HL-60 (cell line): ENCODE results near the gene LFNG.
A peak's percentile ranks its signal among the peaks of the same experiment; 100 is the strongest.

ENCODE experiments used
- DNase-seq, 2 experiments: peaks; one replicate each; pipeline ENCODE4 v3.0.0-alpha.2; 2010 to 2020; ENCODE audit warnings: low read depth in 1 of 2, low spot score in 1 of 2
- H3K27ac ChIP-seq: fragments of 250-450 bp; sonication (Bioruptor Pico); replicated peaks from 2 replicates; pipeline ENCODE4 v1.5.1; 2020; ENCODE audit warnings: mild to moderate bottlenecking, moderate library complexity
- H3K27me3 ChIP-seq: fragments of 250-450 bp; sonication (Bioruptor Pico); 2 replicates; pipeline ENCODE4 v1.5.1; 2021; ENCODE audit warnings: mild to moderate bottlenecking, moderate library complexity; ENCODE audit not compliant: insufficient read depth, poor library complexity, severe bottlenecking
- H3K4me3 ChIP-seq: replicated peaks from 2 replicates; pipeline ENCODE4 v1.5.1; 2011; ENCODE audit warnings: mild to moderate bottlenecking, control low read depth, low read length; ENCODE audit not compliant: insufficient read depth
- GABPA ChIP-seq: IDR thresholded peaks from 2 replicates; pipeline ENCODE4 v1.6.1; 2012; ENCODE audit warnings: low read depth
- POLR2AphosphoS5 ChIP-seq: IDR thresholded peaks from 2 replicates; pipeline ENCODE4 v1.6.1; 2012; ENCODE audit warnings: low read depth
- SPI1 ChIP-seq: IDR thresholded peaks from 2 replicates; pipeline ENCODE4 v1.6.1; 2012; ENCODE audit warnings: low read depth, mild to moderate bottlenecking, borderline replicate concordance
- TF ChIP-seq, protein P1 (sequence below): IDR thresholded peaks from one replicate; pipeline ENCODE4 v1.5.1; 2011; ENCODE audit warnings: low read length, control low read depth, inconsistent platforms; ENCODE audit not compliant: insufficient read depth
- TF ChIP-seq, protein P2 (sequence below): IDR thresholded peaks from 2 replicates; pipeline ENCODE4 v1.6.1; 2012; ENCODE audit warnings: low read depth; ENCODE audit not compliant: insufficient replicate concordance

The LFNG gene

DNA sequence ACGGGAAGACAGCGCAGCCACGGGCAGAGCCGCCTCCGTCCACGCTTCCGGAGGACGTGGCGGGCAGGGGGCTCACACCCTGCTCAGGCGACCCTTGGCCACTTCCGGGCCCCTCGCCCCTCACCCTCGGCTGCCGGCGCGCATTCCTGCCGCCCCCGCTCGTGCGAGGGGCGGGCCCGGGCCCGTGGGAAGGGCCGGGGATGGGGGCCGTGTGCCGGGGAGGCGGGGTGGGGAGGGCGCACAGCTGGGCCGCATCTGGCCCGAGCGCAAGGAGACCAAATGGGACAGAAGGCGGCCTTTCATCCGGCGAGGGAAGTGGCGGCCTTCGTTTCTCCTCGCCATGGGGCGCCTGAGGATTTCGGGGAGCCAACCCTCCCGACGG is 846 bp upstream of the LFNG start:
- TF ChIP-seq POLR2AphosphoS5 (no peak), GABPA (no peak), SPI1 (no peak)
- TF ChIP-seq, protein P1, sequence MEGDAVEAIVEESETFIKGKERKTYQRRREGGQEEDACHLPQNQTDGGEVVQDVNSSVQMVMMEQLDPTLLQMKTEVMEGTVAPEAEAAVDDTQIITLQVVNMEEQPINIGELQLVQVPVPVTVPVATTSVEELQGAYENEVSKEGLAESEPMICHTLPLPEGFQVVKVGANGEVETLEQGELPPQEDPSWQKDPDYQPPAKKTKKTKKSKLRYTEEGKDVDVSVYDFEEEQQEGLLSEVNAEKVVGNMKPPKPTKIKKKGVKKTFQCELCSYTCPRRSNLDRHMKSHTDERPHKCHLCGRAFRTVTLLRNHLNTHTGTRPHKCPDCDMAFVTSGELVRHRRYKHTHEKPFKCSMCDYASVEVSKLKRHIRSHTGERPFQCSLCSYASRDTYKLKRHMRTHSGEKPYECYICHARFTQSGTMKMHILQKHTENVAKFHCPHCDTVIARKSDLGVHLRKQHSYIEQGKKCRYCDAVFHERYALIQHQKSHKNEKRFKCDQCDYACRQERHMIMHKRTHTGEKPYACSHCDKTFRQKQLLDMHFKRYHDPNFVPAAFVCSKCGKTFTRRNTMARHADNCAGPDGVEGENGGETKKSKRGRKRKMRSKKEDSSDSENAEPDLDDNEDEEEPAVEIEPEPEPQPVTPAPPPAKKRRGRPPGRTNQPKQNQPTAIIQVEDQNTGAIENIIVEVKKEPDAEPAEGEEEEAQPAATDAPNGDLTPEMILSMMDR = no peak
- TF ChIP-seq, protein P2, sequence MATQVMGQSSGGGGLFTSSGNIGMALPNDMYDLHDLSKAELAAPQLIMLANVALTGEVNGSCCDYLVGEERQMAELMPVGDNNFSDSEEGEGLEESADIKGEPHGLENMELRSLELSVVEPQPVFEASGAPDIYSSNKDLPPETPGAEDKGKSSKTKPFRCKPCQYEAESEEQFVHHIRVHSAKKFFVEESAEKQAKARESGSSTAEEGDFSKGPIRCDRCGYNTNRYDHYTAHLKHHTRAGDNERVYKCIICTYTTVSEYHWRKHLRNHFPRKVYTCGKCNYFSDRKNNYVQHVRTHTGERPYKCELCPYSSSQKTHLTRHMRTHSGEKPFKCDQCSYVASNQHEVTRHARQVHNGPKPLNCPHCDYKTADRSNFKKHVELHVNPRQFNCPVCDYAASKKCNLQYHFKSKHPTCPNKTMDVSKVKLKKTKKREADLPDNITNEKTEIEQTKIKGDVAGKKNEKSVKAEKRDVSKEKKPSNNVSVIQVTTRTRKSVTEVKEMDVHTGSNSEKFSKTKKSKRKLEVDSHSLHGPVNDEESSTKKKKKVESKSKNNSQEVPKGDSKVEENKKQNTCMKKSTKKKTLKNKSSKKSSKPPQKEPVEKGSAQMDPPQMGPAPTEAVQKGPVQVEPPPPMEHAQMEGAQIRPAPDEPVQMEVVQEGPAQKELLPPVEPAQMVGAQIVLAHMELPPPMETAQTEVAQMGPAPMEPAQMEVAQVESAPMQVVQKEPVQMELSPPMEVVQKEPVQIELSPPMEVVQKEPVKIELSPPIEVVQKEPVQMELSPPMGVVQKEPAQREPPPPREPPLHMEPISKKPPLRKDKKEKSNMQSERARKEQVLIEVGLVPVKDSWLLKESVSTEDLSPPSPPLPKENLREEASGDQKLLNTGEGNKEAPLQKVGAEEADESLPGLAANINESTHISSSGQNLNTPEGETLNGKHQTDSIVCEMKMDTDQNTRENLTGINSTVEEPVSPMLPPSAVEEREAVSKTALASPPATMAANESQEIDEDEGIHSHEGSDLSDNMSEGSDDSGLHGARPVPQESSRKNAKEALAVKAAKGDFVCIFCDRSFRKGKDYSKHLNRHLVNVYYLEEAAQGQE = no peak
- peak overlapping the region; percentile 46; the same call in 1 of the 2 replicates for H3K4me3 ChIP-seq
- H3K27me3 ChIP-seq = no peaks in the 10 kb centered on the region
- DNase-seq = no peak
- H3K27ac ChIP-seq = peak overlapping the region; percentile 63

DNA sequence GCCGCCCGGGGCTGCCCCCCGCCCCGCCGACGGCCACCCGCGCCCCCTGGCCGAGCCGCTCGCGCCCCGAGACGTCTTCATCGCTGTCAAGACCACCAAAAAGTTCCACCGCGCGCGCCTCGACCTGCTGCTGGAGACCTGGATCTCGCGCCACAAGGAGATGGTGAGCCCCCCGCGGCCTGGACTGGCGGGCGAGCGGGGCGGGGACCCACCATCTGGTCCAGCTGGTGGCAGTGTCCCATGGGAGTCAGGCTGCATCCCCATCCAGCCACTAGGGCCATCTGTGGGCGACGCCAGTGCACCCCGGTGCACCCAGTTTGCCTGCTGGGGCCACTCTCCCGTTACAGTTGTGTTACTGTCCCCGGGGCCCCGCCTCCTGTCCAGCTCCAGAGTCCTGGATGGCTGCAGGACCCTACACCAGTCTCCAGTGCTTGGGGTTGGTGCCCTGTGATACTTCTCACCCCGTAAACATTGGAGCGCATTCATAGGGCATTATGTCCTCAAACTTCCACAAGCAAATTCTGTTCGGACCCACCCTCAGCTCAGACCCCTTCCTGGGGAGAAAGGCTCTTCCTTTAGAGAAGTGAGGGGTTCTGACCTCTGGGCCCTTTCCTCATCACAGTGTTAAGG is 672 bp downstream of the LFNG start:
- TF ChIP-seq, protein P1 = no peak
- TF ChIP-seq SPI1 (no peak), GABPA (no peak), POLR2AphosphoS5 (no peak)
- TF ChIP-seq, protein P2 = no peak
- H3K4me3 ChIP-seq = peak overlapping the region; percentile 71
- peak in 1 of 2 experiments; percentile 54 for DNase-seq
- H3K27me3 ChIP-seq = no peaks in the 10 kb centered on the region
- H3K27ac ChIP-seq = no peak overlapping the region

DNA sequence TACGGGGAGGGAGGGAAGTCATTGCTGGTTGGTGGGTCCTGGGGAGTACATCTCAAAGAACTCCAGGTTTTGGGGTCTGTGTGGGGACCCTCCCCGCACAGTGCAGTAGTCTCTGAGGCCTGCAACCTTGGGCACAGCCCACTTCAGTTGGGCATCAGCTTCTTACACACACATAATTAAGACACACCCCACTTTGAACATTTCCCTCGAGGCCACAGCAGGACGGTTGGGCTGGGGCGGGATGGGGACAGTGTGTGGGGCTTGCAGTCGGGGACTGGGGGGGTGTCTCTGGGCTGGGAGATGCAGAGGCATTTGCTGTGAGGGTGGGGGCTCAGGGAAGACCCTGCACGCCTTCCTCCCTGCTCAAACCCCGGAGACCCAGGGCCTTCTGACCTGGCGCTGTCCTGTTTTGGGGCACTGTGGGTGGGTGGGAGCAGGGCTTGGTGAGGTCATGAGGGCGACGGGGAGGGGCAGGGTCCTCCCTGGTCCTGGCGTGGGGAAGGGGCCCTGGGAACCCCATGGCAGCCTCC is 1.3 kb downstream of the LFNG start:
- TF ChIP-seq, protein P1 = no peak
- TF ChIP-seq, protein P2 = no peak
- TF ChIP-seq SPI1 (no peak), POLR2AphosphoS5 (no peak), GABPA (no peak)
- no peaks in the 10 kb centered on the region for H3K27me3 ChIP-seq
- H3K4me3 ChIP-seq = peak overlapping the region; percentile 71
- DNase-seq = no peak
- H3K27ac ChIP-seq = no peak overlapping the region
